ENCODE measurements around the gene IER2. TPM values are rescaled to one million over a fixed set of nuclear protein-coding genes. Genes with fewer than 3 reads are reported as not detected.

IER2 gene
- total and polyA plus RNA-seq, 2 of the 8 experiments (the other 6 are each of a cell fraction or from before 2014, with no cell fraction given): 84.5 to 138 TPM

DNA sequence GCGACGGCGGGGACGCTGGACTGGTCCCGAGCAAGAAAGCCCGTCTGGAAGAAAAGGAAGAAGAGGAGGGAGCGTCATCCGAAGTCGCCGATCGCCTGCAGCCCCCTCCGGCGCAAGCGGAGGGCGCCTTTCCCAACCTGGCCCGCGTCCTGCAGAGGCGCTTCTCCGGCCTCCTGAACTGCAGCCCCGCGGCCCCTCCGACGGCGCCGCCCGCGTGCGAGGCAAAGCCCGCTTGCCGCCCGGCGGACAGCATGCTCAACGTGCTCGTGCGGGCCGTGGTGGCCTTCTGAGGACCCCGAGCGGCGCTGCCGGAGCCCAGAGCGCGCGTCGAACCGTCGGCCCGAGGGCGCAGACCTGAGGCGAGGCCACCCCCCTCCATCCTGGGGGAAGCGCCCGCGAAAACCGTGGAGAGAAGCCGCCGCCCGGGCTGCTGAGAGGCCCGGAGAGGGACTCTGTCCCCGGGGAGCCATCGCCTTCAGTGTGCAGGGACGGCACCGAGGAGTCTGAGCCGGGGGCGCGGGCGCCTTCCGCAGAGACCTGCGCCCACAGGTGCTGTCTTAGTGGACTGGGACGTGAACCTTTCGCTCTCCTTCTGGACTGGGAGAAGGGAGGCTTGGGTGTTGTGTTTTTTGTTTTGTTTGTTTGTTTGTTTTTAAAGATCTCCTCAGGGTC, 3.5 kb downstream of the IER2 start:
- peaks cover 5% of the 10 kb centered on the region for H3K79me1 ChIP-seq (ENCODE audit: low read depth, low read length)
- H2BK5ac ChIP-seq (ENCODE audit: low read depth, low read length): peak overlapping the region; percentile 99
- peak overlapping the region; percentile 77 to 82 for H3K4me2 ChIP-seq (ENCODE audit: insufficient read depth in 1 of 2, low read depth in 2 of 2, low read length in 2 of 2)
- ChIA-PET POLR2A (ENCODE audit: partially characterized antibody) (interaction anchor here (0.5 to 9.6 kb wide), 35 partner anchors 12 to 451 kb away, joined by 3 to 530 read pairs (median 7); partner anchors contain the start of genes NACC1 and TRMT1), CTCF (ENCODE audit: partially characterized antibody) (interaction anchor here (0.6 to 2.0 kb wide), 5 partner anchors 15 to 137 kb away, joined by 3 to 9 read pairs (median 4); no protein-coding TSS in a partner anchor)
- peak overlapping the region; percentile 72 for H4K91ac ChIP-seq (replicated peaks; ENCODE audit: insufficient read length, low read length)
- no peaks in the 10 kb centered on the region for H3K9me3 ChIP-seq (ENCODE audit: insufficient read depth in 2 of 2, low read depth in 1 of 2, low read length in 1 of 2)
- no peak overlapping the region for H2BK20ac ChIP-seq (ENCODE audit: low read length)
- H4K20me1 ChIP-seq (replicated peaks in 1 of 2; ENCODE audit: control insufficient read depth in 1 of 2, insufficient read depth in 2 of 2, low read length in 2 of 2): peaks cover 7 to 11% of the 10 kb centered on the region in 2 experiments
- H2BK120ac ChIP-seq (replicated peaks; ENCODE audit: low read depth, low read length): peak overlapping the region; percentile 18
- H3K4me3 ChIP-seq (ENCODE audit: extremely low read depth in 1 of 4, insufficient read depth in 2 of 4, low read depth in 3 of 4, low read length in 4 of 4): peak overlapping the region; percentile 90 to 99 (median 92)
- FAIRE-seq (no peak), DNase-seq (ENCODE audit: low read depth in 1 of 2, low spot score in 2 of 2) (no peak)
- peak overlapping the region; percentile 82 to 99 (median 94) for H3K9ac ChIP-seq (replicated peaks in 1 of 4; ENCODE audit: extremely low read depth in 1 of 4, low read depth in 3 of 4, low read length in 3 of 4)
- peak overlapping the region; percentile 87 for H3K18ac ChIP-seq (ENCODE audit: extremely low read depth, low read length)
- no peak overlapping the region for H2AFZ ChIP-seq (ENCODE audit: low read length)
- H2BK12ac ChIP-seq (ENCODE audit: low read depth, low read length): no peak overlapping the region
- H2AK5ac ChIP-seq (ENCODE audit: low read depth, low read length): no peak overlapping the region; the same call in 1 of the 2 replicates
- H3K79me2 ChIP-seq (ENCODE audit: control insufficient read depth in 1 of 2, insufficient read depth in 2 of 2, low read length in 2 of 2): peaks cover 17 to 44% of the 10 kb centered on the region in 2 experiments
- peak overlapping the region; percentile 90 for H3K56ac ChIP-seq (replicated peaks; ENCODE audit: insufficient read length, low read depth, low read length)
- no peaks in the 10 kb centered on the region; a peak in 2 of 7 replicates for H3K27me3 ChIP-seq (replicated peaks in 1 of 4; ENCODE audit: control insufficient read depth in 3 of 4, extremely low read depth in 1 of 4, insufficient read depth in 3 of 4, low read length in 3 of 4)
- peak overlapping the region; percentile 89 for H3K27ac ChIP-seq (ENCODE audit: low read depth, low read length)
- no peak overlapping the region for H3K14ac ChIP-seq (ENCODE audit: insufficient read length)
- peaks cover 24% of the 10 kb centered on the region for H3K23me2 ChIP-seq (ENCODE audit: low read depth, low read length)
- H4K8ac ChIP-seq (ENCODE audit: extremely low read depth, insufficient read depth, low read length): peak overlapping the region; percentile 95
- no peak overlapping the region for H3K23ac ChIP-seq (ENCODE audit: insufficient read length)
- peaks cover 0 to 7% (median 2%) of the 10 kb centered on the region in 4 experiments; a peak in 2 of 8 replicates for H3K36me3 ChIP-seq (ENCODE audit: control insufficient read depth in 2 of 4, insufficient read depth in 4 of 4, low read length in 3 of 4)
- 1% methylated on average over 57 of the region's 69 CpGs; no CpG with 5 or more reads in 1 of the 2 experiments for whole genome bisulfite sequencing, 2 experiments (ENCODE audit: extremely low coverage in 1 of 2, insufficient coverage in 1 of 2, insufficient read length in 1 of 2, insufficient replicate concordance in 2 of 2, low coverage in 1 of 2, low lambda C conversion rate in 2 of 2, missing lambda C conversion rate in 1 of 2)
- peaks cover 0 to 8% (median 7%) of the 10 kb centered on the region in 4 experiments for H3K4me1 ChIP-seq (replicated peaks in 1 of 4; ENCODE audit: control insufficient read depth in 3 of 4, insufficient read depth in 4 of 4, low read length in 3 of 4)
- H4K5ac ChIP-seq (ENCODE audit: insufficient read length, low read depth, low read length): peak overlapping the region; percentile 69
- H2BK15ac ChIP-seq (ENCODE audit: low read length): no peak overlapping the region
- H3K4ac ChIP-seq (replicated peaks; ENCODE audit: insufficient read length, low read depth, low read length): peak overlapping the region; percentile 84
- TF ChIP-seq SIN3A (conservative IDR thresholded peaks at IDR 0.05 in 1 of 2, IDR thresholded peaks at IDR 0.05 in 1 of 2; ENCODE audit: low read depth in 1 of 2, low read length in 2 of 2) (peak in 1 of 2 experiments; percentile 43; a peak in 1 of 4 replicates), JUN (IDR thresholded peaks at IDR 0.05; ENCODE audit: low read depth, low read length) (no peak), TAF7 (optimal IDR thresholded peaks at IDR 0.05; ENCODE audit: borderline replicate concordance, low read depth, low read length) (peak; percentile 72), CREB1 (IDR thresholded peaks at IDR 0.05) (peak; percentile 82), BCL11A (IDR thresholded peaks at IDR 0.05; ENCODE audit: low read depth in 2 of 2, low read length in 2 of 2) (no peak)
- TF ChIP-seq, protein P1, sequence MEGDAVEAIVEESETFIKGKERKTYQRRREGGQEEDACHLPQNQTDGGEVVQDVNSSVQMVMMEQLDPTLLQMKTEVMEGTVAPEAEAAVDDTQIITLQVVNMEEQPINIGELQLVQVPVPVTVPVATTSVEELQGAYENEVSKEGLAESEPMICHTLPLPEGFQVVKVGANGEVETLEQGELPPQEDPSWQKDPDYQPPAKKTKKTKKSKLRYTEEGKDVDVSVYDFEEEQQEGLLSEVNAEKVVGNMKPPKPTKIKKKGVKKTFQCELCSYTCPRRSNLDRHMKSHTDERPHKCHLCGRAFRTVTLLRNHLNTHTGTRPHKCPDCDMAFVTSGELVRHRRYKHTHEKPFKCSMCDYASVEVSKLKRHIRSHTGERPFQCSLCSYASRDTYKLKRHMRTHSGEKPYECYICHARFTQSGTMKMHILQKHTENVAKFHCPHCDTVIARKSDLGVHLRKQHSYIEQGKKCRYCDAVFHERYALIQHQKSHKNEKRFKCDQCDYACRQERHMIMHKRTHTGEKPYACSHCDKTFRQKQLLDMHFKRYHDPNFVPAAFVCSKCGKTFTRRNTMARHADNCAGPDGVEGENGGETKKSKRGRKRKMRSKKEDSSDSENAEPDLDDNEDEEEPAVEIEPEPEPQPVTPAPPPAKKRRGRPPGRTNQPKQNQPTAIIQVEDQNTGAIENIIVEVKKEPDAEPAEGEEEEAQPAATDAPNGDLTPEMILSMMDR (IDR thresholded peaks at IDR 0.05; ENCODE audit: control extremely low read depth in 1 of 3, insufficient read depth in 1 of 3, low read depth in 1 of 3, low read length in 3 of 3): peak in 2 of 3 experiments; percentile 5 to 10; a peak in 2 of 4 replicates
- TF ChIP-seq, protein P2, sequence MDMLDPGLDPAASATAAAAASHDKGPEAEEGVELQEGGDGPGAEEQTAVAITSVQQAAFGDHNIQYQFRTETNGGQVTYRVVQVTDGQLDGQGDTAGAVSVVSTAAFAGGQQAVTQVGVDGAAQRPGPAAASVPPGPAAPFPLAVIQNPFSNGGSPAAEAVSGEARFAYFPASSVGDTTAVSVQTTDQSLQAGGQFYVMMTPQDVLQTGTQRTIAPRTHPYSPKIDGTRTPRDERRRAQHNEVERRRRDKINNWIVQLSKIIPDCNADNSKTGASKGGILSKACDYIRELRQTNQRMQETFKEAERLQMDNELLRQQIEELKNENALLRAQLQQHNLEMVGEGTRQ (IDR thresholded peaks at IDR 0.05; ENCODE audit: low read length): 0 out of 2 replicates have a peak, but pooled peaks have one; percentile 18

Measured in H1 (cell line).